ENCODE data around the gene SIPA1L3.

DNA sequence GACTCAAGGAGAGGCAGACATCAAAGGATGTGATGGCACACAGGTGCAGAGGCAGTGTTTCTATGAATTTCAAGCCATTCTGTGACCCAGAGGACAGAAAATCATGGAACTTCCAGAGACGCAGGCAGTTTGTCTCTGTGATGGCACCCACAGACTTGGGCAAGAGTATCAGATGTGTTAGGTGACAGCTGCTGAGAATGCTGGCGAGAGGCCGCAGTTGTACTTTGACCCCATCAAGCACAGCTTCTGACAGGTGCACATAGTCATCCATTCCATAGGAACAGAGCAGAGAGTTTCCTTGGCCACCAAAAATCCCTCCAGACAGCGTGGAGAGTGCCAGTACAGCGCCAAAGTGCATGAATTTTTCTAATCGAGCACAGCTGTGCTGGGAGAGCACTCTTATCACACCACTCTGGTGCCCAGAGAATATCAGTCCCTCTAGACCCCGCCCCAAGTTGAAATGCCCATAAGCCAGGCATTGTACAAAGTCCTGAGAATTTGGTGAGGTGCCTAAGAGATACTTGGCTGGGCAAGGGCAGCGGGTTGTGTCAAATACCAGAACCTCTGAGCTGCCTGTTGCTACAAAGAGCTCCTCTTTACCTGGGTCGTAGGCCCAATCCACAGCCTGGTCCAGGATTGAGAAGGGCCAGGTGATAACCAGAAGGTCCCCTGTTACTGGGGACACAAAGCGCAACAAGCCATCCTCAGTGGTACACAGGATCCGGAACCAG, 13.0 kb upstream of the SIPA1L3 start:
- TF ChIP-seq YY1 (IDR thresholded peaks at IDR 0.05; ENCODE audit: insufficient read depth, insufficient read length) (no peak), SUZ12 (IDR thresholded peaks at IDR 0.05; ENCODE audit: extremely low read depth, insufficient read depth, insufficient read length) (no peak)
